NT2/D1 (cell line): ENCODE measurements around the gene OR2A12.

Source experiments
- DNase-seq: peaks from one replicate; pipeline ENCODE4 v3.0.0-alpha.2; 2011; ENCODE audit warnings: low read depth, low spot score
- H3K27me3 ChIP-seq: 2 replicates; pipeline ENCODE4 v1.6.0; 2011; ENCODE audit warnings: mild to moderate bottlenecking; ENCODE audit not compliant: insufficient read length, insufficient read depth
- H3K36me3 ChIP-seq: 2 replicates; pipeline ENCODE4 v1.6.1; 2011; ENCODE audit warnings: mild to moderate bottlenecking, low read length, mixed read lengths; ENCODE audit not compliant: insufficient read depth, insufficient read length
- H3K4me1 ChIP-seq: 2 replicates; pipeline ENCODE4 v1.5.1; 2011; ENCODE audit not compliant: insufficient read depth, insufficient read length
- H3K4me3 ChIP-seq: 2 replicates; pipeline ENCODE4 v1.5.1; 2011; ENCODE audit warnings: low read depth; ENCODE audit not compliant: insufficient read length
- H3K9ac ChIP-seq: 2 replicates; pipeline ENCODE4 v1.6.0; 2011; ENCODE audit warnings: low read depth; ENCODE audit not compliant: insufficient read length
- H3K9me3 ChIP-seq: 2 replicates; pipeline ENCODE4 v1.5.1; 2011; ENCODE audit warnings: mild to moderate bottlenecking, low read length; ENCODE audit not compliant: insufficient read depth
- SUZ12 ChIP-seq: IDR thresholded peaks from 2 replicates; pipeline ENCODE4 v1.6.1; 2011; ENCODE audit not compliant: insufficient read length, insufficient read depth; ENCODE audit errors: extremely low read depth
- YY1 ChIP-seq: IDR thresholded peaks from 2 replicates; pipeline ENCODE4 v1.6.1; 2011; ENCODE audit not compliant: insufficient read length, insufficient read depth
- ZNF274 ChIP-seq: IDR thresholded peaks from 2 replicates; pipeline ENCODE4 v1.6.1; 2011; ENCODE audit warnings: mild to moderate bottlenecking, low read depth, low read length

OR2A12 gene

GRCh38 chr7:144057954-144058353, 28.1 kb upstream of the OR2A12 start:
- Histone ChIP-seq H3K9me3 (peaks cover 10% of the 10 kb centered on the region; the same call in 1 of the 2 replicates), H3K27me3 (no peaks in the 10 kb centered on the region), H3K4me3 (no peak overlapping the region), H3K36me3 (no peaks in the 10 kb centered on the region), H3K4me1 (no peaks in the 10 kb centered on the region), H3K9ac (no peak overlapping the region)
- no peak for DNase-seq
- no peak for TF ChIP-seq YY1
- no peak for TF ChIP-seq SUZ12
- TF ChIP-seq ZNF274 = no peak

GRCh38 chr7:144063710-144064109, 22.4 kb upstream of the OR2A12 start:
- H3K36me3 ChIP-seq = no peaks in the 10 kb centered on the region
- H3K9me3 ChIP-seq = peaks cover 10% of the 10 kb centered on the region; the same call in 1 of the 2 replicates
- no peaks in the 10 kb centered on the region for H3K27me3 ChIP-seq
- DNase-seq = peak; percentile 2
- H3K9ac ChIP-seq = no peak overlapping the region
- H3K4me3 ChIP-seq = no peak overlapping the region
- H3K4me1 ChIP-seq = no peaks in the 10 kb centered on the region
- no peak for TF ChIP-seq ZNF274
- TF ChIP-seq YY1 = no peak
- no peak for TF ChIP-seq SUZ12

DNA sequence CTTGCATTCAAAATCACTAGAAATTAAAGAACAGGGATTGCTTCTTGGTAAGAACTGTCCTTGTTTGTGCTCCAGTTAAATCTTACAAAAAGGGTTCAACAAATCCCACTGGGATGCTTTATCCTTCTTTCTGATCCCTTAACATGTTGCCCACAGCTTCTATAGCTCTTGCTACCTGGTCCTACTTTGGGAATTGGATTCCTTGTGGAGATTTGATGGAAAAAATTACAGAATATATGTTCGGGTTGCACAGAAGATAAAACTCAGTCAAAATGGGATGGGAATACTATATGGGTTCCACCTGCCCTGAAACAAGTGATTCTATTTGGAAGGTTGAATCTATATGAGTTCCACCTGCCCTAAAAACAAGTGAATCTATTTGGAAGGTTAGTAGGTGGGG, 16.6 kb upstream of the OR2A12 start, which contains the start of gene OR2A25:
Gene OR2A25 (plus strand): TSS at position 301 of the 400 bp plus-strand sequence. CDS start 4,409 bp downstream, outside the sequence.
- no peak within 1 kb of the TSS for H3K9ac ChIP-seq

GRCh38 chr7:144069953-144070352, 16.1 kb upstream of the OR2A12 start:
- Histone ChIP-seq H3K4me1 (no peaks in the 10 kb centered on the region), H3K9ac (no peak overlapping the region), H3K27me3 (no peaks in the 10 kb centered on the region), H3K9me3 (no peaks in the 10 kb centered on the region), H3K4me3 (no peak overlapping the region), H3K36me3 (no peaks in the 10 kb centered on the region)
- no peak for TF ChIP-seq YY1
- TF ChIP-seq ZNF274 = no peak
- no peak for TF ChIP-seq SUZ12
- no peak for DNase-seq

More for the DNA sequence above, 16.6 kb upstream of the OR2A12 start, which contains the start of gene OR2A25:
- Histone ChIP-seq H3K4me1 (no peaks in the 10 kb centered on the region), H3K27me3 (no peaks in the 10 kb centered on the region), H3K9me3 (no peaks in the 10 kb centered on the region), H3K4me3 (no peak within 1 kb of the TSS), H3K36me3 (no peaks in the 10 kb centered on the region)
- no peak for DNase-seq
- TF ChIP-seq SUZ12 (no peak), YY1 (no peak), ZNF274 (no peak)

DNA sequence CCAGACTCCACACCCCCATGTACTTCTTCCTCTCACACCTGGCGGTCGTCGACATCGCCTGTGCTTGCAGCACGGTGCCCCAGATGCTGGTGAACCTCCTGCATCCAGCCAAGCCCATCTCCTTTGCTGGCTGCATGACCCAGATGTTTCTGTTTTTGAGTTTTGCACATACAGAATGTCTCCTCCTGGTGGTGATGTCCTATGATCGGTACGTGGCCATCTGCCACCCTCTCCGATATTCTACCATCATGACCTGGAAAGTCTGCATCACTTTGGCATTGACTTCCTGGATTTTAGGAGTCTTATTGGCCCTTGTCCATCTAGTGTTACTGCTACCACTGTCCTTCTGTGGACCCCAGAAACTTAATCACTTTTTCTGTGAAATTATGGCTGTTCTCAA, 11.7 kb upstream of the OR2A12 start:
- Histone ChIP-seq H3K4me3 (no peak overlapping the region), H3K36me3 (no peaks in the 10 kb centered on the region), H3K4me1 (no peaks in the 10 kb centered on the region), H3K9ac (no peak overlapping the region), H3K27me3 (no peaks in the 10 kb centered on the region), H3K9me3 (no peaks in the 10 kb centered on the region)
- TF ChIP-seq YY1 (no peak), ZNF274 (no peak), SUZ12 (no peak)
- no peak for DNase-seq

GRCh38 chr7:144086730-144087129, 652 bp downstream of the OR2A12 start:
- H3K27me3 ChIP-seq = no peaks in the 10 kb centered on the region
- TF ChIP-seq YY1 = no peak
- TF ChIP-seq ZNF274 = no peak
- no peak for TF ChIP-seq SUZ12

GRCh38 chr7:144087230-144087629, 1.2 kb downstream of the OR2A12 start:
- H3K9ac ChIP-seq = no peak overlapping the region
- no peak for TF ChIP-seq YY1
- no peak for TF ChIP-seq SUZ12
- no peak for TF ChIP-seq ZNF274
- H3K27me3 ChIP-seq = no peaks in the 10 kb centered on the region
- H3K36me3 ChIP-seq = no peaks in the 10 kb centered on the region
- H3K9me3 ChIP-seq = no peaks in the 10 kb centered on the region
- no peaks in the 10 kb centered on the region for H3K4me1 ChIP-seq
- no peak for DNase-seq
- H3K4me3 ChIP-seq = no peak overlapping the region

More at GRCh38 chr7:144086730-144087129, 652 bp downstream of the OR2A12 start:
- Histone ChIP-seq H3K36me3 (no peaks in the 10 kb centered on the region), H3K4me1 (no peaks in the 10 kb centered on the region), H3K9ac (no peak overlapping the region), H3K4me3 (no peak overlapping the region), H3K9me3 (no peaks in the 10 kb centered on the region)
- DNase-seq = no peak

- Histone ChIP-seq H3K36me3 (no peaks in the 10 kb centered on the region), H3K9me3 (no peaks in the 10 kb centered on the region), H3K27me3 (no peaks in the 10 kb centered on the region), H3K9ac (no peak overlapping the region), H3K4me1 (no peaks in the 10 kb centered on the region), H3K4me3 (no peak overlapping the region)
- TF ChIP-seq SUZ12 (no peak), ZNF274 (no peak), YY1 (no peak)
- no peak for DNase-seq
Measured at GRCh38 chr7:144090667-144091066, 4.6 kb downstream of the OR2A12 start.
